Prostate gland (tissue), 2 donors: ENCODE results near the gene TSPAN18. TPM values are rescaled to one million over a fixed set of nuclear protein-coding genes. Genes with fewer than 3 reads are reported as not detected.

ENCODE experiments used
- DNase-seq: peaks from one replicate; pipeline ENCODE4 v3.0.0-alpha.2; 2019; ENCODE audit warnings: low spot score
- H3K27ac ChIP-seq, 2 donors: fragments of 200-600 bp; sonication (generic); 2 replicates each; pipeline ENCODE4 v1.5.1; 2017 to 2019
- H3K27me3 ChIP-seq: fragments of 200-600 bp; sonication (generic); replicated peaks from 2 replicates; pipeline ENCODE4 v1.5.1; 2019; ENCODE audit not compliant: insufficient read depth
- H3K36me3 ChIP-seq, 2 donors: fragments of 200-600 bp; sonication (generic); 1 replicate in 1 of 2; 2 replicates in 1 of 2; pipeline versions ENCODE4 v1.5.1 to v1.8.1; 2017 to 2019
- H3K4me1 ChIP-seq: fragments of 200-600 bp; sonication (generic); replicated peaks from 2 replicates; pipeline ENCODE4 v1.5.1; 2019
- H3K4me3 ChIP-seq, 2 donors: fragments of 200-600 bp; sonication (generic); 2 replicates each; pipeline ENCODE4 v1.5.1; 2017 to 2019
- H3K9me3 ChIP-seq: fragments of 200-600 bp; sonication (generic); 2 replicates; pipeline ENCODE4 v1.5.1; 2017
- CTCF ChIP-seq, 4 experiments: fragments of 200-600 bp in 2 of 4; fragments of 450-650 bp in 2 of 4; sonication (generic) in 2 of 4; IDR thresholded peaks; 1 replicate in 3 of 4; 2 replicates in 1 of 4; pipeline ENCODE4 v1.5.1; 2016 to 2019; ENCODE audit warnings: antibody characterized with exemption in 4 of 4, mild to moderate bottlenecking in 2 of 4, moderate library complexity in 2 of 4
- POLR2A ChIP-seq: fragments of 450-650 bp; IDR thresholded peaks from one replicate; pipeline ENCODE4 v1.6.1; 2016; ENCODE audit warnings: antibody characterized with exemption, mild to moderate bottlenecking
- POLR2AphosphoS5 ChIP-seq: sonication (generic); formaldehyde crosslinking; IDR thresholded peaks from one replicate; pipeline ENCODE4 v1.6.1; 2017; ENCODE audit warnings: antibody characterized with exemption
- WGBS: methylation state at CpG from one replicate; pipeline ENCODE4 v1.1.5; 2018; 5-methylcytosine and 5-hydroxymethylcytosine counted together
- intact Hi-C: fragments of 100-400 bp; cut with DNase I; formaldehyde crosslinking; loops from one replicate; pipeline ENCODE4 v1.14.2; 2022
- total RNA-seq, 2 donors: library from RNA; depleted of rRNA; stranded (reverse); fragments of >200 nt; gene quantifications; one replicate each; pipeline ENCODE4 v1.1.0, GENCODE V29; 2016

The TSPAN18 gene
- total RNA-seq, 2 donors from 2014 or later, result 4.1 to 6.6 TPM

- Histone ChIP-seq H3K27ac (no peak overlapping the region), H3K4me1 (no peaks in the 10 kb centered on the region), H3K27me3 (no peaks in the 10 kb centered on the region), H3K4me3 (no peak overlapping the region), H3K9me3 (no peaks in the 10 kb centered on the region), H3K36me3 (no peaks in the 10 kb centered on the region)
- TF ChIP-seq CTCF (IDR thresholded peaks at IDR 0.05), result no peak
- no peak for TF ChIP-seq POLR2AphosphoS5
- TF ChIP-seq POLR2A, result no peak
- 91% methylated on average over 10 of the region's 10 CpGs for WGBS
- DNase-seq, result no peak
- intact Hi-C loops, result no loop called here
These were observed 215.5 kb downstream of the TSPAN18 start for GRCh38 chr11:44942029-44942955.

GRCh38 chr11:44943118-44943517, 216.4 kb downstream of the TSPAN18 start:
- H3K4me3 ChIP-seq, result no peak overlapping the region
- TF ChIP-seq POLR2A, result no peak
- TF ChIP-seq CTCF (IDR thresholded peaks at IDR 0.05), result no peak
- TF ChIP-seq POLR2AphosphoS5, result no peak
- no peak overlapping the region for H3K27ac ChIP-seq
- H3K36me3 ChIP-seq, result no peaks in the 10 kb centered on the region
- 71% methylated on average over 7 of the region's 7 CpGs for WGBS
- H3K9me3 ChIP-seq, result no peaks in the 10 kb centered on the region
- H3K4me1 ChIP-seq, result no peaks in the 10 kb centered on the region
- H3K27me3 ChIP-seq, result no peaks in the 10 kb centered on the region
- DNase-seq, result no peak
- intact Hi-C loops, result no loop called here

GRCh38 chr11:44943696-44944095, 216.9 kb downstream of the TSPAN18 start:
- intact Hi-C loops, result no loop called here
- WGBS, result 64% methylated on average over 7 of the region's 7 CpGs
- Histone ChIP-seq H3K27me3 (no peaks in the 10 kb centered on the region), H3K27ac (no peak overlapping the region), H3K36me3 (no peaks in the 10 kb centered on the region), H3K9me3 (no peaks in the 10 kb centered on the region), H3K4me3 (no peak overlapping the region), H3K4me1 (no peaks in the 10 kb centered on the region)
- TF ChIP-seq POLR2AphosphoS5 (no peak), CTCF (IDR thresholded peaks at IDR 0.05) (no peak), POLR2A (no peak)
- no peak for DNase-seq

- Histone ChIP-seq H3K36me3 (no peaks in the 10 kb centered on the region), H3K4me3 (no peak overlapping the region), H3K4me1 (no peaks in the 10 kb centered on the region), H3K9me3 (no peaks in the 10 kb centered on the region), H3K27ac (no peak overlapping the region), H3K27me3 (no peaks in the 10 kb centered on the region)
- no peak for TF ChIP-seq CTCF (IDR thresholded peaks at IDR 0.05)
- TF ChIP-seq POLR2AphosphoS5, result no peak
- TF ChIP-seq POLR2A, result no peak
- no peak for DNase-seq
- intact Hi-C loops, result no loop called here
- 69% methylated on average over 7 of the region's 7 CpGs for WGBS
These were observed 217.6 kb downstream of the TSPAN18 start for GRCh38 chr11:44944181-44944852.
